AG20443 (cell line): ENCODE data around the gene UBXN7.
"Not testable (repeated sequence)": the region's sequence is repeated elsewhere in the genome, so short reads cannot be mapped to it uniquely, and the experiment has no call there.

Experiments
- DNase-seq: peaks from one replicate; pipeline ENCODE4 v3.0.0; 2012; ENCODE audit warnings: low spot score, mixed read lengths

UBXN7 gene

DNA sequence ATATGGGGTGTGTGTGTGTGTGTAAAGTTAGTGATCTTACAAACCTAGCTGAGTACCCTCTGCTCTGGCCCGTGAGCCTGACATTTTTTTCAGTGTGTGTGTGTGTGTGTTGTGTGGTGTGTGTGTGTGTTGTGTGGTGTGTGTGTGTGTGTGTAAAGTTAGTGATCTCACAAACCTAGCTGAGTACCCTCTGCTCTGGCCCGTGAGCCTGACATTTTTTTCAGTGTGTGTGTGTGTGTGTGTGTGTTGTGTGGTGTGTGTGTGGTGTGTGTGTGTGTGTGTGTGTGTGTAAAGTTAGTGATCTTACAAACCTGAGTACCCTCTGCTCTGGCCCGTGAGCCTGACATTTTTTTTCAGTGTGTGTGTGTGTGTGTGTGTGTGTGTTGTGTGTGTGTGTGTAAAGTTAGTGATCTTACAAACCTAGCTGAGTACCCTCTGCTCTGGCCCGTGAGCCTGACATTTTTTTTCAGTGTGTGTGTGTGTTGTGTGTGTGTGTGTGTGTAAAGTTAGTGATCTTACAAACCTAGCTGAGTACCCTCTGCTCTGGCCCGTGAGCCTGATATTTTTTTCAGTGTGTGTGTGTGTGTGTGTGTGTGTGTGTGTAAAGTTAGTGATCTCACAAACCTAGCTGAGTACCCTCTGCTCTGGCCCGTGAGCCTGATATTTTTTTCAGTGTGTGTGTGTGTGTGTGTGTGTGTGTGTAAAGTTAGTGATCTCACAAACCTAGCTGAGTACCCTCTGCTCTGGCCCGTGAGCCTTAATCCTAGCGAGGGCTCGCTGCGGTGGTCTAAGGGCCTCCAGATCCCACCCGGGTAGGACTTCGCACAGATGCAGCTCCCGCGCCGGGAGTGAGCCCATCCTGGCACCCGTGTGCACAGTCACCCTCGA lies 115.2 kb downstream of the UBXN7 start:
- DNase-seq: peak; percentile 64

DNA sequence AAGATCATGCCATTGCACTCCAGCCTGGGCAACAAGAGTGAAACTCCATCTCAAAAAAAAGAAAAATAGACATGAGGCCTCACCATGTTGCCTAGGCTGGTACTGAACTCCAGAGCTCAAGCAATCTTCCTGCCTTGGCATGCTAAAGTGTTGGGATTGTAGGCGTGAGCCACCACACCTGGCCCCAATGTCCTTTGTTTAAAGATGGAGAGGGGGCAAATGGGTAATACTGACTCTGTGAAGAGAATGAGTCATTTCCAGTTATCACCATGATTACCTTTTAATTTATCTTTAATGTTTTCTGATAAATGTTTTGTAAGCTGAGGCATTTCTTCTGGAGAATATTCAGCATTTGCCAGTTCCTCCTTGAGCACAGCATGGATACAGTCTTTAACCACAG lies 116.4 kb downstream of the UBXN7 start:
- no peak for DNase-seq

DNA sequence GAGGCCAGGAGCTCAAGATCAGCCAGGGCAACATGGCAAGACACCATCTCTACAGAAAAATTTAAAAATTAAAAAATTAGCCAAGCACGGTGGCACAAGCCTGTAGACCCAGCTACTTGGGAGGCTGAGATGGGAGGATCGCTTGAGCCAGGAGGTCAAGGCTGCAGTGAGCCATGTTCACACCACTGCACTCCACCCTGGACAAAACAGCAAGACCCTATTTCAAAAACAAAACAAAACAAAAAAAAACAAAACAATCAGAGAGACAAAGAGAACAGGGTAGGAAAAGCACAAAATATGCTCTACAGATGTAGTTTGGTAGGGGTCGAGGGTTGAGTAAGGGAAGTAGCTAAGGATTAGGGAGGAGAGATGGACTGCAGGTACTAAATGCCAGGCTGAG lies 117.6 kb downstream of the UBXN7 start:
- no peak for DNase-seq

DNA sequence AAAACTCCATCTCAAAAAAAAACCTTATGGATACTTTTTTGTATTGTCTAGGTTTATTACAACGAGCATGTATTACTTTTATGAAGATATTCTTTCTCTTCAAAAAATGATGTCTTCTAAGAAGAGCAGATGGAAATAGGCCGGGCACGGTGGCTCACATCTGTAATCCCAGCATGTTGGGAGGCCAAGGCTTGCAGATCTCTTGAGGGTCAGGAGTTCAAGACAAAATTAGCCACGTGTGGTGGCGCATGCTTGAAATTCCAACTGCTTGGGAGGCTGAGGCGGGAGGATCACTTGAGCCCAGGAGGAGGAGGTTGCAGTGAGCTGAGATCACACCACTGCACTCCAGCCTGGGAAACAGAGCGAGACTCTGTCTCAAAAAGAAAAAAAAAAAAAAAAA lies 118.1 kb downstream of the UBXN7 start:
- DNase-seq: not testable (repeated sequence)

DNA sequence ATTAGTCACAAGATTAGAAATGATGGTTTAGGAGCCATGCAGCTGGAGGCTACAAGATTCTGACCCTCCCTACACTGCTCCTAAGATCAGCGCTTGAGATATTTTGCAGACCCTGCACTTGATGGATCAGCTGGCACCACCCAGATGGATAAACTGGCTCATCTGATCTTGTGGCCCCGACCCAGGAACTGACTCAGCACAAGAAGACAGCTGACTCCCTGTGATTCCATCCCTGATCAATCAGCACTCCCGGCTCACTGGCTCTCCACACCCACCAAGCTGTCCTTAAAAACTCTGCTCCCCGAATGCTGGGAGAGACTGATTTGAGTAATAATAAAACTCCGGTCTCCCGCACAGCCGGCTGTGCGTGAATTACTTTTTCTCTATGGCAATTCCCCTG lies 129.3 kb downstream of the UBXN7 start:
- not testable (repeated sequence) for DNase-seq

DNA sequence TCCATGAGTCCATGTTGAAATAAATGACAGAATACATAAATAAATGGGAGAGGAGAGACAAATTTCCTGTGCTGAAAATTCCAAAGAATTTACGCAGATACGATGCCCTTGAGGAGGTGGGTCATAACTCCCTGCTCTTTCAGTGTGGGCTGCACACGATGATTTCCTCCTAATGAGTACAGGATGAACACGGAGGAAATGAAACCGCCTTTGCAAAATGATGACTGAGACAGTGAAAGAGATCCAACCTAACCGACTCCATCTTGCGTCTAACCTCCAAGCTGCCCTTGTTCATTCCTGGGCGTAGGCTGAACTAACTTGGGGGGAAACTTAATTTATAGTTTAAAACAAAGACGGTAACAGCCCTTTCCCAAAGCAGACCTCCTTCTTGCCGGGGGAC lies 129.7 kb downstream of the UBXN7 start:
- not testable (repeated sequence) for DNase-seq

DNA sequence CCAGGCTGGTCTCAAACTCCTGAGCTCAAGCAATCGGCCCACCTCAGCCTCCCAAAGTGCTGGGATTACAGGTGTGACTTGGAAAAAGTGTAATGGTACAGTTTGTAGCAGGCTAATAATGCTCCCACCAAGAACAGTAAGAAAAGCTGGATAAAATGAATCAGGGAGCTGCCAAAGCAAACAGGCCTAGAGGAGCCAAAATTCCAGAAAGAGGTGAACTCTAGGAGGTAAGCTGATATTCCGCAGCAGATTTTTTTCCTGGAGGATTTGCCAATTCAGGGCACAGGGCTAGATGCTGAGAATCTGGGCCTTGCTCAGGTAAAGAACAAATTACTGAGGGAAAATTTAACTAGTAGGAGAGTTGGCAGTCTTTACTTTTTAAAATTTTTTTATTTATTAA lies 133.7 kb downstream of the UBXN7 start:
- DNase-seq: no peak
